NT2/D1 (cell line): Measurements from ENCODE around the gene CCSER2.
A peak's percentile ranks its signal among the peaks of the same experiment; 100 is the strongest.

Experiments used
- DNase-seq: peaks from one replicate; pipeline ENCODE4 v3.0.0-alpha.2; 2011; ENCODE audit warnings: low read depth, low spot score
- H3K27me3 ChIP-seq: 2 replicates; pipeline ENCODE4 v1.6.0; 2011; ENCODE audit warnings: mild to moderate bottlenecking; ENCODE audit not compliant: insufficient read length, insufficient read depth
- H3K36me3 ChIP-seq: 2 replicates; pipeline ENCODE4 v1.6.1; 2011; ENCODE audit warnings: mild to moderate bottlenecking, low read length, mixed read lengths; ENCODE audit not compliant: insufficient read depth, insufficient read length
- H3K4me1 ChIP-seq: 2 replicates; pipeline ENCODE4 v1.5.1; 2011; ENCODE audit not compliant: insufficient read depth, insufficient read length
- H3K4me3 ChIP-seq: 2 replicates; pipeline ENCODE4 v1.5.1; 2011; ENCODE audit warnings: low read depth; ENCODE audit not compliant: insufficient read length
- H3K9ac ChIP-seq: 2 replicates; pipeline ENCODE4 v1.6.0; 2011; ENCODE audit warnings: low read depth; ENCODE audit not compliant: insufficient read length
- H3K9me3 ChIP-seq: 2 replicates; pipeline ENCODE4 v1.5.1; 2011; ENCODE audit warnings: mild to moderate bottlenecking, low read length; ENCODE audit not compliant: insufficient read depth
- SUZ12 ChIP-seq: IDR thresholded peaks from 2 replicates; pipeline ENCODE4 v1.6.1; 2011; ENCODE audit not compliant: insufficient read length, insufficient read depth; ENCODE audit errors: extremely low read depth
- YY1 ChIP-seq: IDR thresholded peaks from 2 replicates; pipeline ENCODE4 v1.6.1; 2011; ENCODE audit not compliant: insufficient read length, insufficient read depth
- ZNF274 ChIP-seq: IDR thresholded peaks from 2 replicates; pipeline ENCODE4 v1.6.1; 2011; ENCODE audit warnings: mild to moderate bottlenecking, low read depth, low read length

CCSER2 gene

GRCh38 chr10:84531396-84531795 lies 203.0 kb downstream of the CCSER2 start:
- no peak overlapping the region for H3K4me3 ChIP-seq
- no peak for DNase-seq
- no peak overlapping the region for H3K9ac ChIP-seq
- no peaks in the 10 kb centered on the region for H3K9me3 ChIP-seq
- no peaks in the 10 kb centered on the region for H3K27me3 ChIP-seq
- no peaks in the 10 kb centered on the region for H3K36me3 ChIP-seq
- H3K4me1 ChIP-seq: no peaks in the 10 kb centered on the region
- no peak for TF ChIP-seq YY1
- TF ChIP-seq SUZ12: no peak
- TF ChIP-seq ZNF274: no peak

DNA sequence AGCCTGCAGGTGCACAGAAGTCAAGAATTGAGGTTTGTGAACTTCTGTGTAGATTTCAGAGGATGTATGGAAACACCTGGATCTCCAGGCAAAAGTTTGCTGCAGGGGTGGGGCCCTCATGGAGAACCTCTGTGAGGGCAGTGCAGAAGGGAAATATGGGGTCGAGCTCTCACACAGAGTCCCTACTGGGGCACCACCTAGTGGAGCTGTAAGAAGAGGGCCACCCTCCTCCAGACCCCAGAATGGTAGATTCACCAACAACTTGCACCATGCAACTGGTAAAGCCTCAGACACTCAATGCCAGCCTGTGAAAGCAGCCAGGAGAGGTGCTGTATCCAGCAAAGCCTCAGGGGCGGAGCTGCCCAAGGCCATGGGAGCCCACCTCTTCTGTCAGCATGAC lies 205.8 kb downstream of the CCSER2 start:
- no peak overlapping the region for H3K9ac ChIP-seq
- H3K27me3 ChIP-seq: no peaks in the 10 kb centered on the region
- no peak for DNase-seq
- no peaks in the 10 kb centered on the region for H3K4me1 ChIP-seq
- H3K36me3 ChIP-seq: no peaks in the 10 kb centered on the region
- TF ChIP-seq ZNF274 (no peak), YY1 (no peak), SUZ12 (no peak)
- no peak overlapping the region for H3K4me3 ChIP-seq
- H3K9me3 ChIP-seq: no peaks in the 10 kb centered on the region

DNA sequence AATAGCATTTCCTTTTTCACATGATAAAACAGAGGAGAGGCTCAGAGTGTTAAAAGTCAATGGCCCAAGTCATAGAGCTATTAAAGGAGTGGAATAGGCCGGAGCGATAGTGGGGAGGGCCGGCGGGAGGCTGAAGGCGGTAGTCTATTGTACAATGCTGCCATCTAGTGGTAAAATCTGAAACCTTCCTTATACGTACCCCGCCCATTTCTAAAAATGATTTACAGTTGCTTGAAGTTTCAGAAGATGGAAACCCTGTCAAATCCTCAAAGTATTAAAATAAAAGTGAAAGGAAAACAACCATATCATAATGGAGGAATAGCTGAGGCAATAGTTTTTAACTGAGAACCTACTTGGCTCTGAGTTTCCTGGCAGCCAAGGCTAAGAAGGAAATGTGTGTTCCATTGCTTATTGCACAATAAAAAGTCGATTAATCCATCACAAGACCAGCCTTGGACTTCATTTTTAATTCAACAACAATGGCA lies 209.1 kb downstream of the CCSER2 start:
- no peaks in the 10 kb centered on the region for H3K27me3 ChIP-seq
- TF ChIP-seq ZNF274 (no peak), YY1 (no peak), SUZ12 (no peak)
- DNase-seq: peak; percentile 39
- H3K36me3 ChIP-seq: no peaks in the 10 kb centered on the region
- H3K9ac ChIP-seq: no peak overlapping the region
- no peak overlapping the region for H3K4me3 ChIP-seq
- H3K9me3 ChIP-seq: peaks cover 23% of the 10 kb centered on the region; the same call in 1 of the 2 replicates
- H3K4me1 ChIP-seq: peaks cover 2% of the 10 kb centered on the region

GRCh38 chr10:84538036-84538435 lies 209.6 kb downstream of the CCSER2 start:
- no peak for DNase-seq
- no peak overlapping the region for H3K4me3 ChIP-seq
- H3K36me3 ChIP-seq: no peaks in the 10 kb centered on the region
- H3K9me3 ChIP-seq: peaks cover 23% of the 10 kb centered on the region; the same call in 1 of the 2 replicates
- peaks cover 6% of the 10 kb centered on the region for H3K4me1 ChIP-seq
- no peak overlapping the region for H3K9ac ChIP-seq
- TF ChIP-seq ZNF274 (no peak), SUZ12 (no peak), YY1 (no peak)
- H3K27me3 ChIP-seq: no peaks in the 10 kb centered on the region

DNA sequence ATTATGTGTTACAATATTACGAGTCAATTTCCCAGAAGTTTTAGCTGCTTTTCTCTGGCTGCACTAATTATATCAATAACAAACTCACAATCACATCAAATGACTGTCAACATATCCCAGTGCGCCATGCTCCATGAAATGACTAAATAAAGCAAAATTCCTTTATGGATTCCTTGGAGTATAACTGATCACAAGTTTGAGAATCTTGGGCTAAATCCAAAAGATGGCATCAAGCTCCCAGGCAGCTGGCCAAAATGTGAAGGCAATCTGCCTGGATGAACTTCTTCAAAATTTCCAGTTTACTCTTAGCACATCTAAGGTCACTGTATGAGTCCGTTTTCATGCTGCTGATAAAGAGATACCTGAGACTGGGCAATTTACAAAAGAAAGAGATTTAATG lies 210.8 kb downstream of the CCSER2 start:
- Histone ChIP-seq H3K4me1 (peaks cover 6% of the 10 kb centered on the region), H3K4me3 (no peak overlapping the region), H3K9me3 (peaks cover 23% of the 10 kb centered on the region; the same call in 1 of the 2 replicates), H3K9ac (no peak overlapping the region), H3K27me3 (no peaks in the 10 kb centered on the region), H3K36me3 (no peaks in the 10 kb centered on the region)
- TF ChIP-seq YY1: no peak
- no peak for TF ChIP-seq ZNF274
- TF ChIP-seq SUZ12: no peak
- DNase-seq: no peak

- no peak for DNase-seq
- H3K9me3 ChIP-seq: peaks cover 23% of the 10 kb centered on the region; the same call in 1 of the 2 replicates
- H3K36me3 ChIP-seq: no peaks in the 10 kb centered on the region
- TF ChIP-seq YY1 (no peak), SUZ12 (no peak), ZNF274 (no peak)
- no peak overlapping the region for H3K4me3 ChIP-seq
- H3K9ac ChIP-seq: no peak overlapping the region
- H3K27me3 ChIP-seq: no peaks in the 10 kb centered on the region
- peaks cover 6% of the 10 kb centered on the region for H3K4me1 ChIP-seq
Observed at GRCh38 chr10:84540022-84540616, 211.7 kb downstream of the CCSER2 start.

DNA sequence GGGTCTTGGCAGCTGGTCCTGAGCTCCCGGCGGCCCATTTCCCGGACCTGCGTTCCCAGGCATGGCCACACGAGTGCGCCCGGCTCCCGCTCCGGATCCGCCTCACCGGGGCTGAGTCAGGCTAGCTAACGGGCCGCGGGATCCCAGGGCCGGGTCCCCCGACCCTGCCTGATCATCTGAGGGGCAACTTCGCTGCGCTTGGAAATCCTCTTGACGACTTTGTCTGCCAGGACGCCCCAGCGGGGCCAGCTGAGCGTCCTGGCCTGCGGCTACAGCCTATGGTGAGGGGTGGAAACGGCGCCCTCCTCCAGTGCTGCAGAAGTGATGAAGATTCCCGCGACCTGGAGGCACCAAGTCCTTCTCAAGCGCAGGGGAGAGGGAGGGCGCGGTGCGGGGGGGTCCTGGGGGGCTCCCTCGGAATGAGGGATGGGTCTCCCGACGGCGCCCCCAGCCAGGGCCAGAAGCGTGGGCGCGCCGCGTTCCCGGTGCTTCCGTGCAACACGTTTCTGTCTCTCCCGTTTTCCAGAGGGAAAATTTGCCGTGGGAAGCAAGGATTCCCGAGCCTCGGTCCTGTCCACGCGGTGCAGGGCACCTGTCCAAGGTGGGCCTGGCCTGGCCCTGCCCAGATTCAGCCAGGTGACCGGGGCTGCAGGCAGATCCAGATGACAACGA lies 212.4 kb downstream of the CCSER2 start:
- no peak for DNase-seq
- Histone ChIP-seq H3K9me3 (peaks cover 23% of the 10 kb centered on the region; the same call in 1 of the 2 replicates), H3K36me3 (no peaks in the 10 kb centered on the region), H3K9ac (no peak overlapping the region), H3K27me3 (no peaks in the 10 kb centered on the region), H3K4me3 (no peak overlapping the region), H3K4me1 (peaks cover 6% of the 10 kb centered on the region)
- no peak for TF ChIP-seq YY1
- TF ChIP-seq ZNF274: no peak
- TF ChIP-seq SUZ12: no peak
